GM21515 (cell line): ENCODE results near the gene RHBDF2.

Experiments used
- ATAC-seq: cut with Tn5 transposase; IDR thresholded peaks from one replicate; pipeline ENCODE4 v1.9.1; 2021; ENCODE audit not compliant: unreplicated experiment

RHBDF2 gene

DNA sequence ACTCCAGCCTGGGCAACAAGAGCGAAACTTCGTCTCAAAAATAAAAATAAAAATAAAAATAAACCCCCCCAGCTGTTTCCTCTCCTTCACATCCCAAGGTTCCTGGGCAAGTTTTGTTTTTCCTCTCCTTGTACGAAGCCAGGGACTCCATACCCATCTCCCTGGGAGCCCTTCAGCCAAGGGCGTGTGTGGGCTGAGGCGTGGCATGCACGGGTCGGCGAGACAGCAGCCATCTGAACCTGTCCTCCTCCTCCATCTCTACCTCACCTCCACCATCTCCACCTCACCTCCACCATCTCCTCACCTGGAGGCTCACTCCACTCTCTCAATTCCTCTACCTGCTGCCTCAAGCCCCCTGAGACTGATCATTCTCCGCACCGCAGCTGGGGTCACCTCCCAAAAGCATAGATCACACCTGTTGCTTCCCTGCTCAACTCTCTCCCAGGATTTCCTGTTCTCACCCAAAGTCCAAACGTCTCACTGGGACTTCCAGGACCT lies 16.9 kb downstream of the RHBDF2 start:
- ATAC-seq: no peak

DNA sequence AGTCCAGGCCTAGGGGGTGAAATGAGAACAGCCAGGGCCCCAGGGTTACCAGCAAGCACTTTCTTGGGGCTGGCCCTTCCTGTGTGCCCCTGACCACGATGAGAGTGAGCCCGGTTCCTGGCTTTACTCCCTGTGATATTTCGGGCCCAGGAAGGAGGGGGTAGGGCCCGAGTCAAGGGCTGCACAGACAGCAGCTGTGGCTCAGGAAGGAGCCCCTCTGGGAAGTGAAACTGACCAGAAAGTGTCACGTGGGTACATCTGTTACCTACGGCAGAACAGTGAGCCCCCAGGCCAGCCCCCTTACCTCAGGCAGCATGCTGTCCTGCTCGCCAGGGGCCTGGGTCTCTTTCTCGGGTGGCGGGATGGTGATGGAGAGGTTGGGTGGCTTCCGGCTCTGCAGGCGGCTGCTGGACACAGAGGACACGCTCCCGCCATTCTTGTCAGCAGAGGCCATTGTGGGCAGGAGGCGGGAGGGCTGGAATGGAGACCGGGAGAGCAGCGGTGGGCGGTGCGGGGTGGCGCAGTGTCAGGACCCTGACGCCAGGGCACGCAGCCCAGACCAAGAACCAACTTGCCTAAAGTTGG lies 20.1 kb downstream of the RHBDF2 start:
- ATAC-seq: peak; percentile 75

DNA sequence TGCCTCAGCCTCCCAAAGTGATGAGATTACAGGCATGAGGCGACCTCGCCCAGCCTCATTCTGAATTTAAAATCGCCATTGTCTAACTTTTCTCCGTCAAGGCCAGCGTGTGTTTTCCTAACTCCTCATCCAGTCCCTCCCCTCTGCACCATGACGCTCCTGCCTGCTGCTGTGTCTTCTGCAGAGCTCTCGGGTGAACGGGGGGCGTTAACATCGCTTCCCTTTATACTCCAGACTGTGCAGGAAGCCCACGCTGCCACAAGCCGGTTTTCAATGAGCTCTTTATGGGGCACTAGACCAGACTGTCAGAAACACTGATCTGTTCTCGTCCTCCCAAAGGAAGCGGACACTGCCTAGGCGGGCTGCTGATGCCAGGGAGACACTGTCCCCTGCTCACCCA lies 20.6 kb downstream of the RHBDF2 start:
- no peak for ATAC-seq

DNA sequence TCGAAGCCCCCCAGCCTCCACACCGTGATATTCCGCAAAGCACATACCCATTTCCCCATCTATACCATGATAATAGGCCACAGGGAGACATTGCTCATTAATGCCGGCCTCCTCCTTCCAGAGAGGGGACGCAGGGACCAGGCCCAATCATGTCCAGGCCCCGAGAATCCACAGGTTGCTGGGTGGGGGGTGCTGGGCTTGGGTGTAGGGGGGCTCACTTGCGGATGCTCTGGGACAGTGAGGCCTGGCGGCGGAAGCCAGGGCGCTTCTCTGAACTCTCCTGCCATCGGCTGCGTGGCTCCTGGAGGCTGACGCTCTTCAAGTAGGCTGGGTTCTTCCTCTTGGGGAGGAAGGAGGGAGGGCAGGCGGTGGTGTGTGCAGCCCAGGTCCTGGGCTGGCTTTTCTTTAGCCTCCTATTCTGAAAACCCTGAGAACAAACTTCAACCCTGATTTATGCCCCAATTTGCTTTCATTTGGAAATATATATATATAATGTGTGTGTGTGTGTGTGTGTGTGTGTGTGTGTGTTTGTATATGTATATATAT lies 21.6 kb downstream of the RHBDF2 start:
- ATAC-seq: no peak

DNA sequence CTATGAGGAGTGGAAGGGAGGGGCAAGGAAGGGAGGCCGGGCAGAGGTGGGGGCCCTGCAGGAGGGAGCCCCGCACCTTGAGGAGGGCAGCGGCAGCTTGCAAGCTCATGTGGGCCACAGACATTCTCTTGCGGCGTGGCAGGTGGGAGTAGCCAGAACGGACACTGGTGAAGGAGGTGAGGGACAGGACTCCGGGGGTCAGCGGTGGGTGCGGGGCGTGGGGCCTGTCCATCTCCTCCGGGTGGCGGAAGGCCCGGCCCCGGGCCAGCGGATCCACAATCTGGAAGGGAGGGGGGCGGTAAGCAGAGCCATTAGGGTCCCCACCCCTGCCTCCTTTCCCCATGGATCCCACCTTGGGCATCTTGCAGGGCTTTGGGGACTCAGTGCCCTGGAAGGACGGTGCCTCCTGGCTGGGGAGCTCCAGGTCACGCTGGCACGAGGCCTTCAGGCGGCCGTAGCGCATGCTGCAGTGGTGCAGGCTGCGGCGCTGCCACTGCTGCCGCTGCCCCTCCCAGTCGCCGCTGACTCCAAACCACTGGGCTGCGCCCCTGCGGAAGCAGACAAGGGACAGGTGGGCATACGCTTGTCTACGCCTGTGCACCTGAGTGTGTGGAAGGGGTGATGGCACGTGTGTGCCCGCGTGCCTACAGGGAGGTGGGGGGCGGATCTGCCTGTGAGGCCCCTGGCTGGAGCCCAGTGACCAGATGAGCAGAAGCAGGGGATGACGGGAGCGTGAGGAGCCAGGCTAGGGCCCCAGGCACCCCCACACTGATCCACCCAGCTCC lies 22.3 kb downstream of the RHBDF2 start:
- ATAC-seq: no peak

DNA sequence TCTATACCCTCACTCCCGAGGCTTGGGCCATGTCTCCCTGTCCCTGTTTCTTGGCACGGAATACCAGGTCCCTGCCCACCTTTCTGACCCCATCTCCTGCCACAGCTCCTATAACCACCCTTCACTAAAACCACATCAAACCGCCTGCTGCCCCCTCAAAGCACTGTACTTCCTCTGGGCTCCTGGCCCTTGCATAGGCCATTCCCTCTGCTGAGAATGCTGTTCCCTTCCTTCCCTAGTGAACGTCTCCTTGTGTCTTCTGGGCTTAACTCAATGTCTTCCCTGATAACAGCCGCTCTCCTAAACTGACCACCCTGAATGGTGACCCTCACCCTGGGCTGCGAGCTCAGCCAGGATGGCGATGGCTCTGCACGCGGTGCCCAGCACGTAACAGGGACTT lies 23.1 kb downstream of the RHBDF2 start:
- ATAC-seq: no peak

DNA sequence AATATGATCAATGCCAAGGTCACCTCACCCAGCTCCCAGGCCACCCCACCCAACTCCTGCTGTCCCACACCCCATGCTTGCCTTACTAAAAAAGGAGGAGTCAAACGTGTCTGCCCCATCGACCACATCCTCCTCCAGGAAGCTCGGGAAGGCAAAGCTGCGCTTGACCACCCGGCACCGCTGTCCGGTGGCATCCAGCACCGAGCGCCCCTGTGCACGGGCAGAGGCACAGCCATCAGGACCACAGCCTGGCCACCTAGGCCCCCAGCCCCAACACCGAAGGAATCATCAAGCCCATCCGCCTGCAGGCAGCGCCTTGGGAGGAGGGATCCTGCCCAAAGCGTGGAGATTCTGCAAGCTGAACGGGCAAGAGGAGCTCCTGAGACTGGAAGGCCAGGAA lies 23.6 kb downstream of the RHBDF2 start:
- no peak for ATAC-seq

DNA sequence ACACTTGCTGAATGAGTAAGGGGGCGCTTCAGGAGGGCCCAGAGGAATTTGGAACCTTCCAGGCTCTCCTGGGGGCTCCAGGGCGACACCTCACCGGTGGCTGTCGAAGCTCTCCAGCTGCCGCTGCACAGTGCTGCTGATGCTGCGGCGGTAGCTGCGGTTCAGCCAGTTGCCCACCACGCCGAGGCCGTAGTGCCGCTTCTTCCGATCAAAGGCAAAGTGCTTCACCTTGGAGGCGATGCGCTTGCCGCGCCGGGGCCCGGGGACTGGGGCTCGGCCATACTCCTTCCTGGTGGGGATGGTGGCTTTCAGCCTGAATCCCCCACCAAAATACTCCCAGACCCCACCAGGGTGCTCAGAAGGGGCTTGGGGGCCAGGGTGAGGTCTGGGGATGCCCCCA lies 24.5 kb downstream of the RHBDF2 start:
- ATAC-seq: no peak

DNA sequence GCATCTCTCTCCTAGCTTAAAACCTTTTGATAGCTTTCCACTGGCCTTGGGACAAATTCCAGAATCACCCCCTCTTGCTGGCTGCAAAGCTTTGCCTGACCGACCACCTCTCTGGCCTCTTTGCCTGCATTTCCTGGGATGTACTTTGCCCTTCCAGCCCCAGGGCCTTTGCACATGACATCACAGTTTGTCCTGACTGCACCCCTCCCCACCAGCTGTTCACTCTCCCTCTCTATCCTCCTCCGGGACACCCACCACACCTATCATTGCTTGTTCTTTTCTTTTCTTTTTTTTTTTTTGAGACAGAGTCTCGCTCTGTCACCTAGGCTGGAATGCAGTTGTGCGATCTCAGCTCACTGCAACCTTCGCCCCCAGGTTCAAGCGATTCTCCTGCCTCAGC lies 25.9 kb downstream of the RHBDF2 start:
- no peak for ATAC-seq

DNA sequence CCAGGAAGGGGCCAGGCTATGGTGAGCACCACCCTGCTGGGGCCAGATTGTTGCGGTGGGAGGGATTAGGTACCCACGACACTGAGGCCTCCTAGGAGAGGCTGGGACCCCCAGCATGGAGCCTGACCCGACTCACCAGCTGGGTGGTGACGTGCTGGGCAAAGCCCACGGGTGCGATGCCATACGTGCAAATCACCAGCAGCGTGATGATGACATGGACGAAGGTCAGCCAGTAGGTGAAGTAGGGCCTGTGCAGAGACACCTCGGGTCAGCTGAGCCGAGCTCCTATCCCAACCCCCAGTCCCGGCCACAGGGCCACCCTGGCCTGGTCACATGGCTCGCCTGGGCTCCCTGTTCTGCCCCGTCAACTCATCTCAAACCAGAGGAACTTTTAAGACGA lies 26.3 kb downstream of the RHBDF2 start:
- ATAC-seq: no peak

DNA sequence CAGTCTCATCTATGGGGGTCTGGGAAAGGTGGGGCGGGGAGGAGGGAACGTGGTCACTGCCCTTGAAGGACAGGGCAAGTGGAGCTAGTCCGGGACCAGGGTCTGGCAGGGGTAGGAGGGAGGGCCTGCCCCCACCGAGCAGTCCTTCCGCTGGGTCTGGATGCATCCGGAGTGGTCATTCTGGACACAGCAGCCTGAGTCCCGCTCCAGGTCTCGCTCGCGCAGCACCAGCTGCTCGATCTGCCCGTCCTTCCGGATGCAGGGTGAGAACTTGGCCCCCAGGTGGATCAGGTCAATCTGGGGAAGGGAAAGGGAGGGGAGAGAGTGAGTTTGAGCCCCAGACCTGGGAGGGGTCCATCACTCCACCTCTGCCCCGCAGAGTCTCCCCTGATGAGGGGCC lies 27.0 kb downstream of the RHBDF2 start:
- ATAC-seq: no peak

DNA sequence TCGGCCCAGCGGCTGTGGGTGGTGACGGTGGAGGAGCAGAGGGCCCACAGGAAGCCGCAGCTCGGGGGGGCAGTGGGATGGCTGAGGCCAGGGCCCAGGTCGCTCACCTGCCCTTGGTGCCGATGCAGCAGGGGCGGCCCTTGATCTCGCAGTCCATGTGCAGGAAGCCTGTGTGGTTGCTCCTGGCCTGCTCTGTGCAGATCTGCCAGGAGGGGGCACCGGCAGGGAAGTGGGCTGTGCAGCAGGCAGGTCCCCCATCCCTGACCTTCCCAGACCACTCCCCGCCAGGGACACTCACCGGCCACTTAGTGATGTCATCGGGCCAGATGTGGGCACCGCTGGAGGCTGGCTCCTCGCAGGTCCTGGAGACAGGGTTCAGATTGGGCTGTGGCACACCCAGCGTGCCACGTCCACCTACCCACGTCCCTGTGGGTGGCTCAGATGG lies 27.7 kb downstream of the RHBDF2 start:
- ATAC-seq: no peak

DNA sequence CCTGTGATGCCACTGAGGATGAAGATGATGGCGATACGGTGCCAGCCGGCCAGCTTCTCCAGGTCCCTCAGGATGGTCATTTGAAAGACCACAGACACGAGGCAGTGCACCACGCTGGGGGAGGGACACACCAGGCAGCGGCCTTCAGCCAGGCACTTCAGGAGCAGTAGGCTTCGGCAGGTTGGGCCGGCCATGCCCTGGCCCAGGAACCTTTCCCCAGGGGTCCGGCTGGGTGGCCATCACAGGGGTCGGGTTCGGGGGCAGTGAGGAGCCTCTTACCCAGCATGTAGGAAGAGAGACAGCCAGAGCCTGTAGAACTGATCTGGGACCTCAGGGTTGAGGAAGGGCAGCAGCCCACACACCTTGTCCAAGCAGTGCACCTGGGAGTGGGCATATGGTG lies 28.5 kb downstream of the RHBDF2 start:
- ATAC-seq: no peak

DNA sequence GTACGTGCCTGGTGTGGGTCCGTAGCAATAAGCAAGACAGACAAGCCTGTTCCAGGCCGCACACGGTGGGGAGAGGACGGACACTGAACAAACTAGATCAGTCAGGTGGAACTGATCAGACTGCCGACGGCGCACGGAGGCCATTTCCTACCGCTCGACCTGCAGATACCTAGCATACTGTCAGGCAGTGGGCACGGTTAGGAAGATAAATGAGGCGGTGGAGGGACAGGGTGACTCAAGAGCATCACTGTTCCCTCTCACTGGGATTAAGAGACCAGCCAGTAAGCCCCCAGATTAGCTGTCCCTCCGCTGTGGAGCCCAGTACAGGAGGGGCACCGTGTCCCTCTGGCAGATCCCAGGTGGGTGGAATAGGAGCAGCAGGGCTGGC lies 29.0 kb downstream of the RHBDF2 start:
- ATAC-seq: no peak

DNA sequence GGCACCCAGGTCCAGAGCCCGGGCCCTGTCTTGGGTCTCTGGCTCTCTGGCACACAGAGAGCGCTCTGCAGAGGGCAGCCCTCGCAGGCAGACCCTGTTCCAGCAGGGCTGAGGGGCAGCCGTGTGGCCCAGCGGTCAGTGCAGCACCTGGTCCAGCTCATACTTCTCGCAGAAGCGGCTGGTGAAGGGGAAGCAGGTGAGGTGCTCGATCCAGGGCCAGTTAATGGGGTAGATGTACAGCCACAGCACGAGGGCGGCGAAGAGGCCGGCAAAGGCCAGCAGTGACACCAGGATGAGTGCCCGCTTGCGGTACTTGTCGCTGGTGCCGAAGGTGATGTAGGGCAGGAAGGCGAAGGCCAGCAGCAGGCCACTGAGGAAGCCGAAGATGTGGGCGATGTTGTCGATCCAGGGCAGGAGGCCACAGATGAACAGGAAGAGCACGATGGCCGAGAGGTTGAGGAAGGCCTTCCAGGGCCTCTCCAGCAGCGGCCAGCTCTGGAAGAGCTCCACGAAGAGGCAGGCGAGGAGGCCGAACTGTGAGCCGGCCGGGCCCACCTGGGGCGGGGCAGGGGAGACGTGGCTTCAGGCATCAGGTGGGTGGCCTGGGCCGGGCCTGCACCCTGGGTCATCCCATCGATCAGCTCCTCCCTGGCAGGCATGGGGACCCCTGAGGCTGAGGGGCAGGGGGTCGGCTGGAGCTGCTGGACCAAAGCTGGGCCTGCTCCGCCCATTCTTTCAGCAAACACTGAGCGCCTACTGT lies 29.5 kb downstream of the RHBDF2 start:
- no peak for ATAC-seq

DNA sequence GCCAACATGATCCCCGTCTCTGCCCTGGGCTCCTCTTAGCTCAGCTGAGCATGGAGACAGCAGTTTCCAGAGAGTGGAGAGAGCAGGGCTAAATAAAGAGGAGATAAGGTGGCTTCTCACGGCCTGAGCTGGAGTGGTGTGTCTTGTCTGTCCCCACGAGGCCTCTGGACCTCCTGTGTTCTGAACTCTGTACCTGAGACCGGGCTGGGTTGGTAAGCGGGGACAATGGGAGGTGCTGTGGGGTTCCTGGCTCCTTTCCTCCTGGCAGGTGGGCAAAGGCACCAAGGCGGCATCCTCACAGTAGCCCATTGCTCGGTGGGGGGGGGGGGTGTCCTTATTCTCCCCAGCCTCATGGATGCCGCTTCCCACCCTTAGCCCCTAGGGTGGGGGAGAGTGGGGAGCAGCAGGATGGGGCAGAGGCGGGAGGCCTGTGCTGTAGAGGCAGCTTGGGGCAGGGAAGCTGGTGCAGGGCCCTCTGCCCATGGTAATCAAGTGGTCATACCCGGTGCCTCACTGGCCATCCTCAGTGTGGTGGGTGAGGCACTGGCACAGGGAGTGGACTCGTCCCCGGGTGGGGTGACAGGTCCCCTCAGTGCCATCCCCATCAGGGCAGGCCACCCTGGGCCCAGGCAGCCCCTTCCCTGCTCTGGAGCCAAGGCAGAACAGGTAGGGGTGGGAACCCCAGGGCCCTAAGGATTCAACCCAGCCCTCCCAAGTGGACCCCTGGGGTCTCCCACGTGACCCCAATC lies 31.1 kb downstream of the RHBDF2 start:
- ATAC-seq: no peak

DNA sequence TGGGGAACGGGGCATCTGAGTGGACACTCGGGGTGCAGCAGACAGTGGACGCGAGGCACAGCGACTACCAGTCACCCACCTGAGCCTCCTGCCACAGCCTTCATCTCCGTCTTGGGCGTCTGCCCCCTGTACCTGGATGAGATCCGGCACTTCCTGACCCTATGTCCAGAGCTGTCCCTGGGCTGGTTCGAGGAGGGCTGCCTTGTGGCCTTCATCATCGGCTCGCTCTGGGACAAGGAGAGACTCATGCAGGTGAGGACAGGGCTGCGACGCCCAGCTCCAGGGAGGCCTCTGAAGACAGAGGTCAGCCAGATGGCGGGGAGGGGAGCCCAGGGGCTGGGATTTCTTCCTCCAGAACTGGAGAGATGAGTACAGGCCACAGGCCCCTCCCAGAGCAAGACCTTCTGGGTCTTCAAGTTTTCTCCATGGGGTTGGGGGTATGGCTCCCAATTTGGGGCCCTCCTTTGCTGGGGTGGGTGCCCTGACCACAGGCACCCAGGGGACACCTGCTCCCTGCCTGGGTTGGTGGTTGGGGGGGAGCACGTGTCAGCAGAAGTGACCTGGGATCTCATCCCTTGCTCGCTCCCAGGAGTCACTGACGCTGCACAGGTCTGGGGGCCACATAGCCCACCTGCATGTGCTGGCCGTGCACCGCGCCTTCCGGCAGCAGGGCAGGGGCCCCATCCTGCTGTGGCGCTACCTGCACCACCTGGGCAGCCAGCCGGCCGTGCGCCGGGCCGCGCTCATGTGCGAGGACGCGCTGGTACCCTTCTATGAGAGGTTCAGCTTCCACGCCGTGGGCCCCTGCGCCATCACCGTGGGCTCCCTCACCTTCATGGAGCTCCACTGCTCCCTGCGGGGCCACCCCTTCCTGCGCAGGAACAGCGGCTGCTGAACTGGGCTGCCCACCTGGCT lies 31.9 kb downstream of the RHBDF2 start:
- ATAC-seq: no peak

DNA sequence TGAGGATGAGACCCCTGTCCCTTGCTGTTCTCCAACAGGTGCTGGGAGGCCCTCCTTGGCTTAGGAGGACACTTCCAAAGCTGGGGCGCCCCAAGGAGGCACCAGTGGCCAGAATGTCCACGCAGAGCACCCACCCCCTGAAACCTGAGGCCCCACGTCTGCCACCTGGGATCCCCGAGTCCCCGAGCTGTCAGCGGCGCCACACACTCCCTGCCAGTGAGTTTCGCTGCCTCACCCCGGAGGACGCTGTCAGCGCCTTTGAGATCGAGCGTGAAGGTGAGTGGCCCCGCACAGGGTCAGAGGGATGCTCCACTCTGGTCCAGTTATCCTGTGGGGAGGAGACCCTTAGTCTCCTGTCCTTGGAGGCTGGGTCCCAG lies 32.6 kb downstream of the RHBDF2 start:
- ATAC-seq: no peak

DNA sequence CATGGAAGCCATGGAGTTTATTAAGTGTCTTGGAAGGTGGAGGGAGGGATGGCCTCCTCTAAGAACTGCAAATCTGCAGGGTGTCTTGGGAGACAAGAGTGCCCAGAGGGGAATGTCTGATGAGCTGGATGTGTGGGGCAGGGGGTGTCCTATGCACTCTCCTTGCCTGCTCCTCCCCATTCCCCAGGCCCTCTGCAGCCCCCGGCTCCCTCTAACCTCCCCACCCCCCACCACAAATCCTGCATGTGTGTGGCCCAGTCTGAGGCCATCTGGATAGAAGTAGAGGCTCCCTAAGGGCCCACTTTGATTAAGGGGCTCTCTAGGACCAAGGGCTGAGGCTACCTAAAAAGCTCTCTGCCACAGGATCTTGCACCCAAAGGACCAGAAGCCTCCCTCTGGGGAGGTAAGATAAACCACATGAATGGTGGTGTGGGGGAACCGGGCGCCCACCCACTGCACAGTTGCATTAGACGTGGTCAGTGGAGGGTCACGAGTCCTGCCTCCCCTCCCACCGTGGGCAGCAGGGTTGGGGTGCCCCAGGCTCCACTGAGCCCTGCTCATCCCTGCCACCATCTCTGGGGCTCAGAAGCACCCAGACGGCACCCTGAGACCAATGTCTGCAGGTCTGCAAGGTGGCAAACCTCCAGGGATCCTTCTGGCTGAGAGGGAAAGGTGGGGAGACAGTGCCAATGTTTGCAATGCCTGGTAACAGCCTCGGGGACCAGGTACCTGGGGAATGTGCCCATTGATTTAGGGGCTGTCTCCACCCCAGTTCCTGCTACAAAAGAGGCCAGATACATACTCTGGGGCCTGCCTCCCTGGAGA lies 33.2 kb downstream of the RHBDF2 start:
- ATAC-seq: no peak
